GM21717 (cell line): ENCODE data around the gene CFAP58.

Source experiments
- ATAC-seq: cut with Tn5 transposase; IDR thresholded peaks from one replicate; pipeline ENCODE4 v1.9.1; 2021; ENCODE audit warnings: mild to moderate bottlenecking, moderate library complexity; ENCODE audit not compliant: unreplicated experiment

The CFAP58 gene

GRCh38 chr10:104472957-104473745 is 119.5 kb downstream of the CFAP58 start:
- ATAC-seq, result no peak

- ATAC-seq, result no peak
Observed at GRCh38 chr10:104478380-104478779, 124.7 kb downstream of the CFAP58 start.

- ATAC-seq, result no peak
Observed at GRCh38 chr10:104479906-104480593, 126.4 kb downstream of the CFAP58 start.

DNA sequence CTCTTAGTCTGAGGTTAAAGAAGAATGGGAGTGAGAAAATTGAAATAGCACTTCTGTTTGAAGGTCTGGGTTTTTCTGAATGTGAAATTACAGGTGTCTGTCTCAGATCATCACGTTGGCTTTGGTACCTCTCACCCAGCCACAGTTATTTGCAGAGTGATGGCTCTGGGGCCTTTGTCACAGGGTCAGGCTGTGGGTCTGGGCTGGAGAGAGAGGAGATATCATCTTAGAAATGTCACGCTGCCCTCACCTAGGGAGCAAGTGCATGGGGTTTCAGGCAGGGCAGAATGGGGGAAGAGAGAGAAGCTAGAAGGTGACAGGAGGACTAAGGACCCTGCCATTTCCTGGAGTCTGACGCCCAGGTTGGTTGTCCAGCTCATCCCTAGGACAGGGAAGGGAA is 127.2 kb downstream of the CFAP58 start:
- ATAC-seq, result no peak

DNA sequence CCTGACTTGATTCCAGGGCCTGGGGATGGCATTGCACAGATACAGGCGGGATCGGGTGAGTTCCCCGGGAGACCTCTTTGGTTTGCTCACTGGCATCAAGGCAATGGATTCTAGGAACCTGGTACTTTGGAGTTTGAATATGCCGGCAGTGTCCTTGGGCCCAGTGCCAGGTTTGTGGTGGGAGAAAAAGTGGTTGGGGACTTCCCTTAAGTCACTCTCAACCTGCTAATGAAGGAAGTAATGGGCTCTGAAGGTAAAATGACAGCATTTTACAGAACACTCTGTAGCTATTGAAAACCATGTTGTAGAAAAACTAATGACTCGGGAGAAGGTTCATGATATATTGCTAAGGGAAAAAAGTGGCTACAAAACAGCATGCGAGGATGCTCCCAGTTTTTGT is 129.9 kb downstream of the CFAP58 start:
- ATAC-seq, result no peak

DNA sequence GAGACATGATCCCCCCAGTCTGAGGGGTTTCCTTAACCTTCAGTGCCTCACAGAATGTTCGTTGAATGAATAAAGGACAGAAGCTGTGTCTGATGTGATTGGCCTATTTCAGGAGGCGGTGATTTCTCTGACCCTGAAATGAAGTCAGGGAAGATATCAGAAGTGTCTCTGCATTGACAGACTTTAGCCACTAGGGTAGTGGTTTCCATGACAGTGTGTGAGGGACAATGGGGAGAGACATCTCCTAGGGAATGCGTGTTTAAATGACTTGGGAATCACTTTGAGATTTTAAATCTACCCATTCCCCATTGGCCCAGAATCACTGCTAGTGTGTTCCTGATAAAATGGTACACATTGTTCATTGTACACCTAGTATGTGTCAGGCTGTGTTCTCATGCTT is 132.0 kb downstream of the CFAP58 start:
- no peak for ATAC-seq

DNA sequence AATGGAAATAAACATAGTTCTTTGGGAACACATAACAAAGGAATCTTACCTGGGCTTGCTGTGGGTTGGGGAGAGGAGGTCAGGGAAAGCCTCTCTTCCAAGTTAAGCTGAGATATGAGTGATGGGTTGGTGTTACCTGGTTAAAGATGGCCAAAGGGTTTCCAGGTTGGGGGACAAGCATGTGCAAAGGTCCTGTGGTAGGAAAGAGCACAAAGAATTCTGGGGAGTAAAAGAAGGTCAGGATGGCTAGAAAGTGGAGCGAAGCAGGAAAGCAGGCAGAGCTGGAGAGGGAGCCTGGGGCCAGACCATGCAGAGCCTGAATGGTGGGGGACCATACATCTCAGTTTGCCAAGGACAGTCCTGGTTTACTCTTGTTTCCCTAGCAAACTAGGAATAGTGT is 133.2 kb downstream of the CFAP58 start:
- ATAC-seq, result no peak

DNA sequence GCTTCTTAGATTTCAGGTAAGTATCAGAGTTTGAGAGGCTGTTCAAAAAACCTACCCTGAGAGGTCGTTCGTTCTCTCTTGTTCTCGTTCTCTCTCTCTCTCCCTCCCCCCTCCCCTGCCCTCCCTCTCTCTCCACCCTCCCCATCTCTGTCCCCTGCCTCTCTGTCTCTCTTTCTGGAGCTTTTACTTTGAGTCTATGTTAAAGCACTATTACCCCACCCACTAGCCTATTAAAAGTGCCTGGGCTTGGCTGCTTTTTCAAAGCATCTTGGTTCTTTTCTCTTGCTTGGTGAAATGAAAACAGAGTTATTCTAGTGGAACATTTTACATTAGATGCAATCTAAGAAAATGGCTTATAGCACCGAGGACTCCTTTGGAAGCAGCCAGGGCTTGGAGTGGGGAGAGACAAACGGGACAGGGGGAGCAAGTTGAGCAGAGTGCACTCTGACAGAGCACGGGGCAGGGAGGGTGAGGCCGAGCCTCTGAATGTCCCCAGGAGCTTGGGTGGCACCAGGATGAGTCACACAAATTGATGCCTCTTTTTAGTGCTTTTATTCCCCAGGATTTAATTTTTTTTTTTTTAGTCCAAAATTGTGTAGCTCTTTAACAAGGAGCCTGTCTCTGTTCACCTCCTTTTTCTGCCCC is 134.3 kb downstream of the CFAP58 start:
- ATAC-seq, result no peak

DNA sequence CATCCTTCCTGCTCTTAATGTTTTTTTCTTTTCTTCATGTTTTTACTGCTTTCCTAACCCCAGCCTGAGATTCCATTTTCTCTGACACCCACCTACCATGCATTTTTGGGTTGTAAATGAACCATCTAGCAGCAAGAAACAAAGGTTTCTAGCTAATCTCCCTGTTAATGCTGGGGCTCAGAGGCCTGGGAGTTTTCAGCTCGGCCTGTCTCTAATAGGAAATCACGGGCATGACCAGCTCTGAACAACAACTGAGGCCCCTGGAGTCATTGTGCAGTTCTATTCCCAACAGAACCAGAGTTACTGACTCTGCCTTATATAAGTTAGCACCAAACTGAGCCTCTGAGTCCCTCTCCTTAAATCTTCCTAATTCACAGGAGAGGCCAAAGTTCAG is 134.8 kb downstream of the CFAP58 start:
- ATAC-seq, result no peak

DNA sequence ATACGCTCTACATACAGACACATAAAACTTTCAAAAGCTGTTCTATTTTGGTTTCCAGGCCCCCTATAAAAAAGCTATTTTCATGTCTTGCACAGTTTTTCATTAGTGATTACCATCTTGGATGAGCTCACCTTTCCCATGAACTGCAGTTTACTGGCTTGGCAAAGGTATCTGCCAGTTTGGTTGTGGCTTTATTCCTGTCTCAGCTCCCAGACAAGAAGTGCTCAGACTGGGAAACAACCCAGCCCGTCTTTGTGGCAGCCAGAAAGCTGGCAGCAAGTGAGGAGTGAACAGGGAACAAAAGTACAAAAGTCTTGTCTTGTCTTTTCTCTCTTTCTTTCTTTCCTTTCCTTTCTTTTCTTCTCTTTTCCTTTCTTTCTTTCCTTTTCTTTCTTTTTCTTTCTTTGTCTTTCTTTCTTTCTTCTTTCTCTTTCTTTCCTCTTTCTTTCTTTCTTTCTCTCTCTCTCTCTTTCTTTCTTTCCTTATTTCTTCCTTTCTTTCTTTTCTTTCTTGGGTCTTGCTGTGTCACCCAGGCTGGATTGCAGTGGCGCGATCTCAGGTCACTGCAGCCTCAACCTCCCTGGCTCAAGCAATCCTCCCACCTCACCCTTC is 138.8 kb downstream of the CFAP58 start:
- ATAC-seq, result no peak

GRCh38 chr10:104498347-104499081 is 144.9 kb downstream of the CFAP58 start:
- ATAC-seq, result no peak

DNA sequence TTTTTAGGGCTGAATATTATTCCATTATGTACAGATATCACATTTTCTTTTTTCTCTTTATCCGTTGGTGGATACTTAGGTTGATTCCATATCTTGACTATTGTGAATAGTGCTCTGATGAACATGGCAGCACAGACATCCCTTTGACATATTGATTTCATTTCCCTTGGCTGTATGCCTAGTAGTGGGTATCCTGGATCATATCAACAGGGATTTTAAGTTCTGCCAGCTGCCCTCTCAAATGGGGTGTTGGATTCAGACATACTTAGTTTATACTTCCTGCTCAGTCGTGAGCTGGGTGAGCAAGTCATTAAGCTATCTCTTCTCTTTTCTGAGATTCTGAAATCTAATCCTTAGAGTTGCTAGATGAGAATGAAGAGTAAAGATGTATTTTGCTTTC is 147.8 kb downstream of the CFAP58 start:
- ATAC-seq, result no peak

GRCh38 chr10:104501864-104502579 is 148.4 kb downstream of the CFAP58 start:
- no peak for ATAC-seq

- no peak for ATAC-seq
Observed at GRCh38 chr10:104502907-104503306, 149.3 kb downstream of the CFAP58 start.
